ENCODE measurements around the gene ATG7. TPM values are rescaled to one million over a fixed set of nuclear protein-coding genes. Genes with fewer than 3 reads are reported as not detected.

The ATG7 gene
- total and polyA plus RNA-seq, 2 donors from 2014 or later, result 15.3 to 54.9 TPM

- no peak for FAIRE-seq
- TF ChIP-seq CTCF (IDR thresholded peaks at IDR 0.05; ENCODE audit: borderline replicate concordance, extremely low read depth, insufficient read depth), result no peak
- intact Hi-C loops (cut with DNase I), result no loop called here
- Histone ChIP-seq H3K36me3 (ENCODE audit: control insufficient read depth in 2 of 3, insufficient read depth in 3 of 3, low read length in 3 of 3) (no peaks in the 10 kb centered on the region), H3K9me3 (ENCODE audit: control insufficient read depth in 2 of 3, insufficient read depth in 1 of 3, low read length in 3 of 3) (peaks cover 0 to 13% (median 0%) of the 10 kb centered on the region in 3 donors), H3K4me1 (ENCODE audit: control insufficient read depth in 2 of 3, insufficient read depth in 2 of 3, low read depth in 1 of 3, low read length in 3 of 3) (no peaks in the 10 kb centered on the region), H3K27ac (ENCODE audit: low read depth in 2 of 2, low read length in 2 of 2) (no peak overlapping the region), H3K4me3 (ENCODE audit: low read length in 3 of 3) (no peak overlapping the region), H3K9ac (ENCODE audit: low read length in 3 of 3) (no peak overlapping the region), H3K27me3 (ENCODE audit: control insufficient read depth, insufficient read depth, low read length) (no peaks in the 10 kb centered on the region)
- DNase-seq, result no peak
These were observed 139.8 kb downstream of the ATG7 start for GRCh38 chr3:11411956-11412355.

DNA sequence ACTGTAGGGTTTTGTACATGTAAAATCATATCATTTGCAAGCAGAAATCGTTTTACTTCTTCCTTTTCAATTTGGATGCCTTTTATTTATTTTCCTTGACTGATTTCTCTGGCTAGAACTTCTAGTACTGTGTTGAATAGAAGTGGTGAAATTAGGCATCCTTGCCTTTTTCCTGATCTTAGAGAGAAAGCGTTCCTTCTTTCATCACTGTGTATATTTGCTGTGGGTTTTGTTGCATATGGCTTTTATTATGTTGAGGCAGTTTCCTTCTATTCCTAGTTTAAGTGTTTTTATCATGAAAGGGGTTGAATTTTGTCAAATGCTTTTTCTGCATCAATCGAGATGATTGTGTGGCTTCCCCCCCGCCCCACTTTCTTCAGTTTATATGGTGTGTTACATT, 140.9 kb downstream of the ATG7 start:
- no peak for TF ChIP-seq CTCF (IDR thresholded peaks at IDR 0.05; ENCODE audit: borderline replicate concordance, extremely low read depth, insufficient read depth)
- FAIRE-seq (no peak), DNase-seq (no peak)
- Histone ChIP-seq H3K27me3 (ENCODE audit: control insufficient read depth, insufficient read depth, low read length) (no peaks in the 10 kb centered on the region), H3K36me3 (ENCODE audit: control insufficient read depth in 2 of 3, insufficient read depth in 3 of 3, low read length in 3 of 3) (no peaks in the 10 kb centered on the region), H3K9me3 (ENCODE audit: control insufficient read depth in 2 of 3, insufficient read depth in 1 of 3, low read length in 3 of 3) (peaks cover 0 to 13% (median 0%) of the 10 kb centered on the region in 3 donors), H3K4me3 (ENCODE audit: low read length in 3 of 3) (no peak overlapping the region), H3K9ac (ENCODE audit: low read length in 3 of 3) (no peak overlapping the region), H3K27ac (ENCODE audit: low read depth in 2 of 2, low read length in 2 of 2) (no peak overlapping the region), H3K4me1 (ENCODE audit: control insufficient read depth in 2 of 3, insufficient read depth in 2 of 3, low read depth in 1 of 3, low read length in 3 of 3) (no peaks in the 10 kb centered on the region)
- intact Hi-C loops (cut with DNase I), result no loop called here

GRCh38 chr3:11415099-11415498, 142.9 kb downstream of the ATG7 start:
- Histone ChIP-seq H3K9me3 (ENCODE audit: control insufficient read depth in 2 of 3, insufficient read depth in 1 of 3, low read length in 3 of 3) (peaks cover 0 to 9% (median 0%) of the 10 kb centered on the region in 3 donors), H3K36me3 (ENCODE audit: control insufficient read depth in 2 of 3, insufficient read depth in 3 of 3, low read length in 3 of 3) (no peaks in the 10 kb centered on the region), H3K9ac (ENCODE audit: low read length in 3 of 3) (no peak overlapping the region), H3K27ac (ENCODE audit: low read depth in 2 of 2, low read length in 2 of 2) (no peak overlapping the region), H3K27me3 (ENCODE audit: control insufficient read depth, insufficient read depth, low read length) (no peaks in the 10 kb centered on the region), H3K4me3 (ENCODE audit: low read length in 3 of 3) (no peak overlapping the region), H3K4me1 (ENCODE audit: control insufficient read depth in 2 of 3, insufficient read depth in 2 of 3, low read depth in 1 of 3, low read length in 3 of 3) (no peaks in the 10 kb centered on the region)
- DNase-seq, result no peak
- TF ChIP-seq CTCF (IDR thresholded peaks at IDR 0.05; ENCODE audit: borderline replicate concordance, extremely low read depth, insufficient read depth), result no peak
- intact Hi-C loops (cut with DNase I), result no loop called here
- FAIRE-seq, result no peak

DNA sequence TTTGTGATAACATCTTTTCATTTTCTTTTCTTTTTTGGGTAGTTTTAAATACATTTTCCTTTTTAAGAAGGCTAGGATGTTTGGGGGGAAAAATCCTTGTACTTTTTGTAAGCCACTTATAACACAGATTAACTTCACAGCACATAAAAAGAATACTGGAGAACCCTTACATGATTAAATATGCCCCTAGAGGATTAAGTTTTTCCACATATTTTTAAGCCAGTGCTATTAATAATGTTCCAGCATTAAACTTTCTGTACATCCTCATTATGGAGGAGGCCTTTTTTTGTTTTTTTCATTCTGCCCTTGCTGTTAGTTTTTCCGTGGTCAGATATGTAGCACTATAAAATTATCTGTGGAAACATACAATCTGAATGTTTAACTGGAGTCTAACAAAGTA, 147.9 kb downstream of the ATG7 start:
- intact Hi-C loops (cut with DNase I), result no loop called here
- Histone ChIP-seq H3K4me1 (ENCODE audit: control insufficient read depth in 2 of 3, insufficient read depth in 2 of 3, low read depth in 1 of 3, low read length in 3 of 3) (peaks cover 0 to 3% (median 2%) of the 10 kb centered on the region in 3 donors), H3K36me3 (ENCODE audit: control insufficient read depth in 2 of 3, insufficient read depth in 3 of 3, low read length in 3 of 3) (no peaks in the 10 kb centered on the region), H3K27me3 (ENCODE audit: control insufficient read depth, insufficient read depth, low read length) (no peaks in the 10 kb centered on the region), H3K4me3 (ENCODE audit: low read length in 3 of 3) (no peak overlapping the region), H3K9ac (ENCODE audit: low read length in 3 of 3) (no peak overlapping the region), H3K27ac (ENCODE audit: low read depth in 2 of 2, low read length in 2 of 2) (no peak overlapping the region), H3K9me3 (ENCODE audit: control insufficient read depth in 2 of 3, insufficient read depth in 1 of 3, low read length in 3 of 3) (no peaks in the 10 kb centered on the region)
- no peak for TF ChIP-seq CTCF (IDR thresholded peaks at IDR 0.05; ENCODE audit: borderline replicate concordance, extremely low read depth, insufficient read depth)
- FAIRE-seq (no peak), DNase-seq (no peak)

Measured in kidney (tissue), 14 donors.